ENCODE data around the gene CDY1. TPM values are rescaled to one million over a fixed set of nuclear protein-coding genes. Genes with fewer than 3 reads are reported as not detected.
"Not testable (repeated sequence)": the region's sequence is repeated elsewhere in the genome, so short reads cannot be mapped to it uniquely, and the experiment has no call there.

Gene CDY1
- polyA plus RNA-seq, 1 donor (not counting 4 experiments of a cell fraction or from before 2014, with no cell fraction given), result not detected

DNA sequence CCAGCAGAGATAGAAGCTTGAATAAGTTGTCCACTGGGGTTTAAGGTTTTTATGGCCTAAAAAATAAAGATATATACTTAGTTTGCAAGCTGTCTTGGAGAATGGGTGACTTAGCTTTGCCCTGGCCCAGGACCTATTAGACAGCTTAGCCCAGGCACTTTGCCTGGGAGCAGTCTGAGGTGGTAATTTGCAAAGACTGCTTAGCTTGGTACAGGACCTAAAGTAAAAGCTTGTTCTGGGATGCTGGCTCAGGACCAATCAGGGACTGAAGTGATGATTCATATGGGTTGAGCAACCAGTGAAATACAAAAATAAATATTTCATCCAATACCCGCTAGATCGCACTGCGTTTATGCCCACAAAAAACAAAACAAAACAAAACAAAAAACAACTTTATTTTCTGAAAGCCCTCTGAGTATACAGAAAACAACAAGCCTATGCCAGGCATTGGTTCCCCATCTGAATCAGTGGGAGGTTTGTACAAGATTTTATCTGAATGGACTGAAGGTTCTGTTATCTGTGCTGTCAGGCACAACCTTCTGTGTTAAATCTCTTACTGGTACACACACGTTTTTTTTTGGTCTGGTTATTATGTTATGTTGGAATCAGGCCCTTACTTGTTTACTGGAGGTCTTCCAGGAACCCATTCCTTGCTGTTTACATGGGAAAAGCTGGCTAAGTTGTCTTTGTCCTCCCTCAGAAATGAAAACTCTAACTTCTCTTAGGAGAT, 8.6 kb downstream of the CDY1 start:
- H3K9me1 ChIP-seq (ENCODE audit: control insufficient read depth, extremely low read depth, insufficient read depth, low read length); FAIRE-seq; H3K4me3 ChIP-seq (ENCODE audit: control insufficient read depth in 2 of 3, extremely low read depth in 1 of 3, insufficient read depth in 2 of 3, low read depth in 1 of 3, low read length in 3 of 3); H3K27me3 ChIP-seq (ENCODE audit: control insufficient read depth, extremely low read depth, insufficient read depth, low read length); H3K9ac ChIP-seq (ENCODE audit: control insufficient read depth, extremely low read depth, insufficient read depth, low read length); H3K36me3 ChIP-seq (ENCODE audit: control insufficient read depth in 2 of 2, extremely low read depth in 1 of 2, insufficient read depth in 2 of 2, low read length in 2 of 2); H3K4me1 ChIP-seq (ENCODE audit: control insufficient read depth, extremely low read depth, insufficient read depth, low read length); H3K27ac ChIP-seq (ENCODE audit: control insufficient read depth, insufficient read depth, low read length); H3K9me3 ChIP-seq (ENCODE audit: control insufficient read depth, low read depth, low read length); H2AFZ ChIP-seq (ENCODE audit: control insufficient read depth, low read length); dilution Hi-C loops (cut with MboI; ENCODE audit: extremely low pct_ligation_motif_present, low sequenced_read_pairs); H3K4me2 ChIP-seq (ENCODE audit: control insufficient read depth, extremely low read depth, insufficient read depth, low read depth, low read length); DNase-seq (ENCODE audit: low read depth, low spot score); H4K20me1 ChIP-seq (ENCODE audit: control insufficient read depth, extremely low read depth, insufficient read depth, low read length); H3K79me2 ChIP-seq (ENCODE audit: control insufficient read depth, insufficient read depth, low read length): not testable (repeated sequence)

DNA sequence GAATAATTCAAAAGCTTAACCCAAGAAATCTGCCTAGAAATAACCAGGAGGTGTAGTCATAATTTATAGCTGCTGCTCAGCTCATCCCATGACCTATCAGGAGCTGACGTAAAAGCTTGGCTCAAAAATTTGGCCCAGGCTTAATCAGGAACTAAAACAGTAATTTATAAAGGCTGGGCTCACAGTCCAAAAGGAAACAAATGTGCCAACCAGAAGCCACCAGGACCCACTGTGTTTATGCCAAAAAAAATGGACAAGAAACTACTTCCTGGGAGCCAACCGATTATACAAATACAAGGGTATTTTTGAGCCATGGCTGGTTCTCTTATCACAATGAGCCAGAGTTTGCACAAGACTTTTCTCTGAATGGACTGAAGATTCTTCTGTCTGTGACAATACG, 17.9 kb downstream of the CDY1 start:
- H2AFZ ChIP-seq (ENCODE audit: control insufficient read depth, low read length); DNase-seq (ENCODE audit: low read depth, low spot score); H3K79me2 ChIP-seq (ENCODE audit: control insufficient read depth, insufficient read depth, low read length); H3K9ac ChIP-seq (ENCODE audit: control insufficient read depth, extremely low read depth, insufficient read depth, low read length); H4K20me1 ChIP-seq (ENCODE audit: control insufficient read depth, extremely low read depth, insufficient read depth, low read length); H3K4me3 ChIP-seq (ENCODE audit: control insufficient read depth in 2 of 3, extremely low read depth in 1 of 3, insufficient read depth in 2 of 3, low read depth in 1 of 3, low read length in 3 of 3); H3K9me1 ChIP-seq (ENCODE audit: control insufficient read depth, extremely low read depth, insufficient read depth, low read length); H3K9me3 ChIP-seq (ENCODE audit: control insufficient read depth, low read depth, low read length); dilution Hi-C loops (cut with MboI; ENCODE audit: extremely low pct_ligation_motif_present, low sequenced_read_pairs); H3K4me1 ChIP-seq (ENCODE audit: control insufficient read depth, extremely low read depth, insufficient read depth, low read length); H3K4me2 ChIP-seq (ENCODE audit: control insufficient read depth, extremely low read depth, insufficient read depth, low read depth, low read length); H3K27me3 ChIP-seq (ENCODE audit: control insufficient read depth, extremely low read depth, insufficient read depth, low read length); FAIRE-seq; H3K27ac ChIP-seq (ENCODE audit: control insufficient read depth, insufficient read depth, low read length); H3K36me3 ChIP-seq (ENCODE audit: control insufficient read depth in 2 of 2, extremely low read depth in 1 of 2, insufficient read depth in 2 of 2, low read length in 2 of 2): not testable (repeated sequence)

DNA sequence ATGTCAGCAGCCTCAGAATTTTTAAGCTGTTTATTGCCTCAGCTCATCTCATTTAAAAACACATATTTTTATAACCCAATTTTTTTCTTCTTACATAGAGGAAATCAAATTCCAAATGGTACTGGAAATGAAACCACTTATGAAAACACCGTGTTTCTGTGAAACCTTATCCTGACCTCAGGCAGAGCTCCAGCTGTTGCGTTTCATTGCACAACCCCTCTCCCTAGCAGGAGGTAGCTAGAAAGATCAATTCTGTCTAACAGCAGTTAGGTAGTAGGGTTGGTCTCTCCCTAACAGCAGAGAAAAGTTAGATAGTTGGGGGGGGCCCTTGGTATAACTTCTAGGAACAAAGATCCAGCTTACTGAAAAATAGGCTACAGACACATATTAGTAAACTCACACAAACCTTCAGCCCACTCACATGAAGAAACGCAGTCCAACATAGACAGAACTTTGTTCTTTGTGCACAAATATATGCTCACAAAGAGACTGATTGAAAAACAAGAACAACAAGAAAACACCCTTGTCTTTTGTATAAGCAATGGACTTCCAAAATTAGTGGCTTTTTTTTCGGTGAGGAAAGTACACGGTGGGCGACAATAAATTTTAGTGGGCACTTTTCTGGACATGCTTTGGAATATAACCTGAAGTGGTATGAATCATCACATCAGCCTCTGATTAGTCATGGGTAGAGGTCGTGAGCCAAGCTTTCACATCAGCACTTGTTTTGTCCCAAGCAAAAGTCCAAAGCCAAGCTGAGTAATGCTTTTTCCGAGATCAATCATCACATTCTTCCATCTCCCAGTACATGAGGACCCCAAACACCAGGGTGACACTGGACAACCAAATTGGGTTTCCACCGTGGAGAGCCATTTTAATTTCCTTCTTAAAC, 21.4 kb downstream of the CDY1 start:
- H3K4me2 ChIP-seq (ENCODE audit: control insufficient read depth, extremely low read depth, insufficient read depth, low read depth, low read length); H3K27me3 ChIP-seq (ENCODE audit: control insufficient read depth, extremely low read depth, insufficient read depth, low read length); H3K4me1 ChIP-seq (ENCODE audit: control insufficient read depth, extremely low read depth, insufficient read depth, low read length); H3K27ac ChIP-seq (ENCODE audit: control insufficient read depth, insufficient read depth, low read length); H4K20me1 ChIP-seq (ENCODE audit: control insufficient read depth, extremely low read depth, insufficient read depth, low read length); H3K9me1 ChIP-seq (ENCODE audit: control insufficient read depth, extremely low read depth, insufficient read depth, low read length); H3K36me3 ChIP-seq (ENCODE audit: control insufficient read depth in 2 of 2, extremely low read depth in 1 of 2, insufficient read depth in 2 of 2, low read length in 2 of 2); H3K4me3 ChIP-seq (ENCODE audit: control insufficient read depth in 2 of 3, extremely low read depth in 1 of 3, insufficient read depth in 2 of 3, low read depth in 1 of 3, low read length in 3 of 3); H3K9ac ChIP-seq (ENCODE audit: control insufficient read depth, extremely low read depth, insufficient read depth, low read length); H3K79me2 ChIP-seq (ENCODE audit: control insufficient read depth, insufficient read depth, low read length); dilution Hi-C loops (cut with MboI; ENCODE audit: extremely low pct_ligation_motif_present, low sequenced_read_pairs); H2AFZ ChIP-seq (ENCODE audit: control insufficient read depth, low read length); FAIRE-seq; DNase-seq (ENCODE audit: low read depth, low spot score); H3K9me3 ChIP-seq (ENCODE audit: control insufficient read depth, low read depth, low read length): not testable (repeated sequence)
